Astrocyte of the cerebellum (primary cell): ENCODE results near the gene MAFB.

Experiments
- DNase-seq: peaks from one replicate; pipeline ENCODE4 v3.0.0-alpha.2; 2011; ENCODE audit warnings: low read depth
- H3K4me3 ChIP-seq: 2 replicates; pipeline ENCODE4 v1.5.1; 2011; ENCODE audit warnings: mild to moderate bottlenecking, low read depth, low read length, moderate library complexity
- in situ Hi-C: cut with HindIII; loops from 2 replicates; pipeline ENCODE4 v1.10.0; 2017; ENCODE audit warnings: low sequenced_read_pairs
- TF ChIP-seq, protein P1 (sequence below): IDR thresholded peaks from 2 replicates; pipeline ENCODE4 v1.5.1; 2012; ENCODE audit warnings: low read length, low read depth, moderate library complexity, mild to moderate bottlenecking; ENCODE audit errors: missing control alignments

The MAFB gene

GRCh38 chr20:40670253-40670652 is 18.8 kb downstream of the MAFB start:
- TF ChIP-seq, protein P1, sequence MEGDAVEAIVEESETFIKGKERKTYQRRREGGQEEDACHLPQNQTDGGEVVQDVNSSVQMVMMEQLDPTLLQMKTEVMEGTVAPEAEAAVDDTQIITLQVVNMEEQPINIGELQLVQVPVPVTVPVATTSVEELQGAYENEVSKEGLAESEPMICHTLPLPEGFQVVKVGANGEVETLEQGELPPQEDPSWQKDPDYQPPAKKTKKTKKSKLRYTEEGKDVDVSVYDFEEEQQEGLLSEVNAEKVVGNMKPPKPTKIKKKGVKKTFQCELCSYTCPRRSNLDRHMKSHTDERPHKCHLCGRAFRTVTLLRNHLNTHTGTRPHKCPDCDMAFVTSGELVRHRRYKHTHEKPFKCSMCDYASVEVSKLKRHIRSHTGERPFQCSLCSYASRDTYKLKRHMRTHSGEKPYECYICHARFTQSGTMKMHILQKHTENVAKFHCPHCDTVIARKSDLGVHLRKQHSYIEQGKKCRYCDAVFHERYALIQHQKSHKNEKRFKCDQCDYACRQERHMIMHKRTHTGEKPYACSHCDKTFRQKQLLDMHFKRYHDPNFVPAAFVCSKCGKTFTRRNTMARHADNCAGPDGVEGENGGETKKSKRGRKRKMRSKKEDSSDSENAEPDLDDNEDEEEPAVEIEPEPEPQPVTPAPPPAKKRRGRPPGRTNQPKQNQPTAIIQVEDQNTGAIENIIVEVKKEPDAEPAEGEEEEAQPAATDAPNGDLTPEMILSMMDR: peak; percentile 26
- DNase-seq: no peak
- H3K4me3 ChIP-seq: no peak overlapping the region
- in situ Hi-C loops: loop anchor here (25.0 kb wide), 1 partner anchor 883 kb away; no protein-coding TSS in a partner anchor

DNA sequence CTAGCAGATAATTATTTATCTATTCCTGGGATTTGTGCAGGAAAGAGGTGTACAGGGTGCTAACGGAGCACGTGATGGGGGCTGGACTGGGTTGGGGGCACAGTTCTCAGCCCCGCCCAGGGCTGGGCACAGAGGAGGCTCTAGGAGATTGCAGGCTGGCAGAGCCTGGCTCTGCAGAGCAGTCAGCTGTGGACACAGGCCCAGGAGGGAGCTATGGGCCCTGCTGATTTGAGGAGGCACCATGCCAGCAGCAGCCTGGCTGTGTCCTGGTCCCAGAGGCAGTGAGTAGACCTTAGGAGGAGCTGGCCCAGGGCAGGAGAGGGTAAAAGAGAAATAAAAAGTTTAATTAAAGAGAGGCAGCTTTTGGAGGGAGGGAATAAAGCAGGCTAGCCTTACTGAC is 19.3 kb downstream of the MAFB start:
- TF ChIP-seq, protein P1: no peak
- in situ Hi-C loops: loop anchor here (25.0 kb wide), 1 partner anchor 882 kb away; no protein-coding TSS in a partner anchor
- DNase-seq: no peak
- no peak overlapping the region for H3K4me3 ChIP-seq

GRCh38 chr20:40668449-40669228 is 20.4 kb downstream of the MAFB start:
- no peak for DNase-seq
- no peak overlapping the region for H3K4me3 ChIP-seq
- in situ Hi-C loops: loop anchor here (25.0 kb wide), 1 partner anchor 881 kb away; no protein-coding TSS in a partner anchor
- TF ChIP-seq, protein P1: no peak

GRCh38 chr20:40667503-40667902 is 21.5 kb downstream of the MAFB start:
- DNase-seq: no peak
- no peak overlapping the region for H3K4me3 ChIP-seq
- TF ChIP-seq, protein P1: no peak
- in situ Hi-C loops: loop anchor here (25.0 kb wide), 1 partner anchor 880 kb away; no protein-coding TSS in a partner anchor

- in situ Hi-C loops: loop anchor here (25.0 kb wide), 1 partner anchor 879 kb away; no protein-coding TSS in a partner anchor
- no peak for DNase-seq
- TF ChIP-seq, protein P1: no peak
Observed at GRCh38 chr20:40666336-40666735, 22.7 kb downstream of the MAFB start.

GRCh38 chr20:40664891-40665290 is 24.1 kb downstream of the MAFB start:
- in situ Hi-C loops: loop anchor here (25.0 kb wide), 1 partner anchor 878 kb away; no protein-coding TSS in a partner anchor
- TF ChIP-seq, protein P1: no peak
- H3K4me3 ChIP-seq: no peak overlapping the region
- DNase-seq: no peak

More at GRCh38 chr20:40666336-40666735, 22.7 kb downstream of the MAFB start:
- H3K4me3 ChIP-seq: no peak overlapping the region
